Stimulated activated memory B cell treated with anti-CD40 and anti-IgM and Interleukin-4, amounts not matched to agents 10 μg/mL and 1 μg/mL and 100 μg/mL, for 72 hours (primary cell): ENCODE data around the gene INHBC.
"Not testable (repeated sequence)": the region's sequence is repeated elsewhere in the genome, so short reads cannot be mapped to it uniquely, and the experiment has no call there.

Experiments
- ATAC-seq: fragments of 150-1000 bp; cut with Tn5 transposase; 2 replicates; pipeline ENCODE4 v1.10.0; 2021
- H3K27ac Mint-ChIP-seq: one replicate; pipeline ENCODE4 v1.8.0; 2022; ENCODE audit warnings: mild to moderate bottlenecking, mixed read lengths
- H3K27me3 Mint-ChIP-seq: one replicate; pipeline ENCODE4 v1.8.0; 2022; ENCODE audit warnings: mixed read lengths
- H3K36me3 Mint-ChIP-seq: one replicate; pipeline ENCODE4 v1.8.0; 2022; ENCODE audit warnings: mixed read lengths
- H3K4me1 Mint-ChIP-seq: one replicate; pipeline ENCODE4 v1.8.0; 2022; ENCODE audit warnings: mixed read lengths
- H3K4me3 Mint-ChIP-seq: one replicate; pipeline ENCODE4 v1.8.0; 2022; ENCODE audit warnings: mild to moderate bottlenecking, moderate library complexity, mixed read lengths
- H3K9me3 Mint-ChIP-seq: one replicate; pipeline ENCODE4 v1.8.0; 2022; ENCODE audit warnings: mixed read lengths

The INHBC gene

DNA sequence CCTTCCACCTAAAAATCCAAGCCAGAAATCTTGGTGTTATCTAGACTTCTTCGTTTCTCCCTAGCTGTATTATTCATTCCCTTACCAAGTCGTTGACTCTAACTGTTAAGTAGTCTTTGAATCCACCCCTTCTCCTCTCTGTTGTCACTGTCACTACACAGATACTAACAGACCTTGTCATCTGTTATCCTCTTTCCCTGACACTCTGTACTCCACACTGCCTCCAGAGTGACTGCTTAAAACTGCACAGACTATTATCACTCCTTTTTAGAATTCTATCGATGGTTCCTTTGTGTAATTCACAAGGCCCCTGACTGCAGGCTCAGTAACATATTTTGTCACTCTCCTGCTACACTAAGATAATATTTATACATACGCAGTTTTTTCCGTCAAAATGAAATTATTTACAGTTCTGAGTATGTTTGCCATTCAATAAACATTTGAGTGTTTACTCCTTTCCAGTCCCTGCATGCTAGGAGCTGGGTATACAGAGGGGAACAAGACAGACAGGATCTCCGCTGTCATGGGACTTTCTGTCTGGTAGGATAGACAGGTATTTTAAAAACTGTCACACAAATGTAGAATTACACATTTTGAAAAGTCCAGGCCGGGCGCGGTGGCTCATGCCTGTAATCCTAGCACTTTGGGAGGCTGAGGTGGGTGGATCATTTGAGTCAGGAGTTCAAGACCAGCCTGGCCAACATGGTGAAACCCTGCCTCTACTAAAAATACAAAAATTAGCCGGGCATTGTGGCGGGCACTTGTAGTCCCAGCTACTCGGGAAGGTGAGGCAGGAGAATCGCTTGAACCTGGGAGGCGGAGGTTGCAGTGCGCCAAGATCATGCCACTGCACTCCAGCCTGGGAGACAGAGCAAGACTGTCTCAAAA, 57.1 kb downstream of the INHBC start:
- Mint-ChIP-seq H3K36me3 (peaks cover 51% of the 10 kb centered on the region), H3K9me3 (no peaks in the 10 kb centered on the region), H3K4me1 (peaks cover 25% of the 10 kb centered on the region), H3K27ac (peak overlapping the region; percentile 10), H3K27me3 (no peaks in the 10 kb centered on the region), H3K4me3 (no peak overlapping the region)
- ATAC-seq, result no peak

- H3K36me3 Mint-ChIP-seq, result peaks cover 61% of the 10 kb centered on the region
- H3K4me1 Mint-ChIP-seq, result peaks cover 24% of the 10 kb centered on the region
- ATAC-seq, result peak; percentile 53
- not testable (repeated sequence) for H3K27me3 Mint-ChIP-seq, H3K4me3 Mint-ChIP-seq, H3K27ac Mint-ChIP-seq, H3K9me3 Mint-ChIP-seq
Observed at GRCh38 chr12:57495051-57495701, 60.6 kb downstream of the INHBC start.

DNA sequence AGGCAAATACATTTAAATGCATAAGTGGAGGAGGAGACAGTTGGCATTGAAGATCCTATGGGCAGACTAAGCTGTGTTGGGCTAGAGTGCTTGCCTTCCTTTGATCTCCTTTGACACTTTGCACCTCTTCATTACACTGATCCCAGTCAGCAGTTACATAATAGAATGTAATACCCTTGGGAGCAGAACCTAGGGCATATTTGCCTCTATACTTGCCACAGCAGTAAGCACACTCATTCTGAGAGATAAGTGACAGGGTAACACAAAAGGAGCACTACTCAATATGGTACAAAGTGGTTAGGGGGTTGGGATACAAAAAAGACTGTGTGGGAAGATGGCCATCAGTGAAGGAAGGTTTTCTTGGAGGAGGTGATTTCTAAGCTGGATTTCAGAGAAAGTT, 62.2 kb downstream of the INHBC start:
- H3K27me3 Mint-ChIP-seq, result no peaks in the 10 kb centered on the region
- peaks cover 63% of the 10 kb centered on the region for H3K36me3 Mint-ChIP-seq
- no peaks in the 10 kb centered on the region for H3K9me3 Mint-ChIP-seq
- no peak for ATAC-seq
- peaks cover 17% of the 10 kb centered on the region for H3K4me1 Mint-ChIP-seq
- H3K4me3 Mint-ChIP-seq, result no peak overlapping the region
- H3K27ac Mint-ChIP-seq, result peak overlapping the region; percentile 16

DNA sequence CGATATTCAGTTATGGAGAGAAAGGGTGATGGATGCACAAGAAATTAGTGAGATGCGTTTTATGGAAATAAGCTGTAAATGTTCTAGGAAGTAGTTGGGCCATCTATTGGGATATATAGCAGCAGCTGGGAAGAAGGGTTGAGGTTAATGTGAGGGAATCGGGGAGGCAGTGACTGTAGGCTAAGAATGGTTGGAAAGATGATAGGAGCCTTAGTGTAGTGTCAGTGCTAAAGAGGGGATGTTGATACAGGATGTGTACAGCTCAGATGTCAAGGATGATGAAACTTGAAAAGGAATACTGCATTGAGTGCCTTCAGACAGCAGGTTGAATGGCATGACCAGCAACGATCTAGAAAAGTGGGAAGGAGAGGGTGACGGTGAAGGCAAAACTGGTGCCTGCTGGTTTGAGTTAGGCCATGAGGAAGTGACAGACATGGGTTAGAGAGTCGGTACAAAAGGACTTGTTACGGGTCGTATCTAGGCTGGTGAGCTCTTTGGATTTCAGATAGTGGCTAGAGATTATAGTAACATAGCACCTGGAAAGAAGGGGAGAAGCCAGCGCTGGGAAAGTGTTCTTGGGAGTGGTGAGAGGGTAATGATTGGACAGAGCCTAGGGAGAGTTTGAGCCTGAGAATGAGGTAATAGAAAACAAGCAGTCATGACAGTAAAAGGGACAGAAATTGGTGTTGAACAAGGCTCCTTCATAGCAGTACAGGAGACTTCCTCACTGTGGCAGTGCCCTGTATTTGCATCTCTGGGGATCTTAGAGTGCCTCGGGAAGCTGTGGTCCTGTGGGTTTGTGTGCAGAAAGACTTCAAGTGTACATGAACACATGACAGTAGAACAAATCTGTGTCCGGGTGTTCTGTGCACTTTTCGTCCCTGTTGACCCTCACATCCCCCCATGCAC, 62.9 kb downstream of the INHBC start:
- peaks cover 62% of the 10 kb centered on the region for H3K36me3 Mint-ChIP-seq
- H3K9me3 Mint-ChIP-seq, result no peaks in the 10 kb centered on the region
- peak overlapping the region; percentile 16 for H3K27ac Mint-ChIP-seq
- peaks cover 17% of the 10 kb centered on the region for H3K4me1 Mint-ChIP-seq
- no peaks in the 10 kb centered on the region for H3K27me3 Mint-ChIP-seq
- no peak for ATAC-seq
- H3K4me3 Mint-ChIP-seq, result no peak overlapping the region

GRCh38 chr12:57498132-57498502, 63.5 kb downstream of the INHBC start:
- peaks cover 61% of the 10 kb centered on the region for H3K36me3 Mint-ChIP-seq
- H3K9me3 Mint-ChIP-seq, result no peaks in the 10 kb centered on the region
- H3K4me1 Mint-ChIP-seq, result peaks cover 17% of the 10 kb centered on the region
- H3K4me3 Mint-ChIP-seq, result no peak overlapping the region
- peak overlapping the region; percentile 16 for H3K27ac Mint-ChIP-seq
- no peaks in the 10 kb centered on the region for H3K27me3 Mint-ChIP-seq
- no peak for ATAC-seq

- Mint-ChIP-seq H3K27me3 (no peaks in the 10 kb centered on the region), H3K4me3 (no peak overlapping the region), H3K9me3 (no peaks in the 10 kb centered on the region), H3K4me1 (peaks cover 17% of the 10 kb centered on the region), H3K36me3 (peaks cover 65% of the 10 kb centered on the region), H3K27ac (peak overlapping the region; percentile 16)
- ATAC-seq, result no peak
Observed at GRCh38 chr12:57498571-57498970, 64.0 kb downstream of the INHBC start.

DNA sequence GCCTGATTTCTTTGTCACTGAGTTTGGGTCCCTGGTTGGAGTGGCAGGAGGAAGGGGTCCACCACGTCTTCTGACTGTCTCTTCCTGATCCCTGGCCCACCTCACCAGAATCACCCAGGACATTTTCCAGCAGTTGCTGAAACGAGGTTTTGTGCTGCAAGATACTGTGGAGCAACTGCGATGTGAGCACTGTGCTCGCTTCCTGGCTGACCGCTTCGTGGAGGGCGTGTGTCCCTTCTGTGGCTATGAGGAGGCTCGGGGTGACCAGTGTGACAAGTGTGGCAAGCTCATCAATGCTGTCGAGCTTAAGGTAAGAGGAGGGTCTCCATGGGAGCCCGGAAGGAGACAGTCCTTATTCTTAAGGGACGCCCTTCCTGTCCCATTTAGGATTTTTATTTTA, 65.6 kb downstream of the INHBC start:
- no peak for ATAC-seq
- H3K4me3 Mint-ChIP-seq, result no peak overlapping the region
- no peaks in the 10 kb centered on the region for H3K27me3 Mint-ChIP-seq
- peaks cover 74% of the 10 kb centered on the region for H3K36me3 Mint-ChIP-seq
- H3K4me1 Mint-ChIP-seq, result peaks cover 17% of the 10 kb centered on the region
- no peak overlapping the region for H3K27ac Mint-ChIP-seq
- no peaks in the 10 kb centered on the region for H3K9me3 Mint-ChIP-seq
